GM12878 (cell line): ENCODE data around the gene PCED1B. TPM values are rescaled to one million over a fixed set of nuclear protein-coding genes. Genes with fewer than 3 reads are reported as not detected.
A peak's percentile ranks its signal among the peaks of the same experiment; 100 is the strongest.

ENCODE experiments used
- ATAC-seq: fragments of 200-7000 bp; cut with Tn5 transposase; 3 replicates; pipeline ENCODE4 v1.9.1; 2020; ENCODE audit warnings: mild to moderate bottlenecking, moderate library complexity
- BruUV-seq: library from RNA; stranded (reverse); fragments of 400-500 nt; replicated peaks from 2 replicates; lab custom pipeline; 2021; lab: Mats Ljungman, UMichigan
- CTCF ChIA-PET: fragments of 300-600 bp; sonication (Branson Sonifier 250); formaldehyde crosslinking; extraction: SDS; loops from one replicate; lab custom pipeline; 2021; ENCODE audit warnings: inconsistent platforms; lab: Yijun Ruan, JAX
- POLR2A ChIA-PET: fragments of 350-600 bp; formaldehyde crosslinking; extraction: SDS; loops from one replicate; lab custom pipeline; 2021; ENCODE audit warnings: inconsistent platforms; lab: Charles Lee
- RAD21 ChIA-PET: fragments of 300-600 bp; sonication (Branson Sonifier 250); formaldehyde crosslinking; loops from one replicate; lab custom pipeline; 2023; ENCODE audit warnings: antibody characterized with exemption; ENCODE audit not compliant: unreplicated experiment; lab: Charles Lee
- SMC1A ChIA-PET: fragments of 300-600 bp; sonication (Branson Sonifier 250); formaldehyde crosslinking; loops from one replicate; lab custom pipeline; 2023; ENCODE audit not compliant: unreplicated experiment, uncharacterized antibody; lab: Charles Lee
- DNase-seq: peaks from one replicate; pipeline ENCODE4 v3.0.0-alpha.2; 2011; ENCODE audit warnings: low read depth, low spot score
- FAIRE-seq: peaks from 3 replicates; lab custom pipeline; 2011; peaks lifted over from hg19 to GRCh38; lab: Jason Lieb, UNC
- H2AFZ ChIP-seq: 2 replicates; pipeline ENCODE4 v1.6.0; 2011; ENCODE audit warnings: low read depth, low read length, control low read depth; ENCODE audit not compliant: control insufficient read depth
- H3K27ac ChIP-seq: 2 replicates; pipeline ENCODE4 v1.5.1; 2011; ENCODE audit warnings: control low read depth; ENCODE audit not compliant: control insufficient read depth, insufficient read depth
- H3K27me3 ChIP-seq, 2 experiments: replicated peaks in 1 of 2; 2 replicates each; pipeline versions ENCODE4 v1.6.0 to v1.6.1; 2011; ENCODE audit warnings: low read length in 1 of 2; ENCODE audit not compliant: control insufficient read depth in 2 of 2, insufficient read depth in 2 of 2
- H3K36me3 ChIP-seq, 2 experiments: 2 replicates each; pipeline ENCODE4 v1.5.1; 2011; ENCODE audit warnings: low read length in 1 of 2; ENCODE audit not compliant: control insufficient read depth in 2 of 2, insufficient read depth in 2 of 2
- H3K4me1 ChIP-seq: 2 replicates; pipeline ENCODE4 v1.6.1; 2011; ENCODE audit warnings: mild to moderate bottlenecking, low read length, moderate library complexity, mixed read lengths; ENCODE audit not compliant: control insufficient read depth, insufficient read depth
- H3K4me2 ChIP-seq: 2 replicates; pipeline ENCODE4 v1.6.0; 2011; ENCODE audit warnings: control low read depth; ENCODE audit not compliant: control insufficient read depth, insufficient read depth
- H3K4me3 ChIP-seq: fragments of 200-600 bp; sonication (generic); 2 replicates; pipeline ENCODE4 v1.5.1; 2016
- H3K79me2 ChIP-seq: 2 replicates; pipeline ENCODE4 v1.6.0; 2011; ENCODE audit warnings: low read length; ENCODE audit not compliant: control insufficient read depth, insufficient read depth
- H3K9ac ChIP-seq: 2 replicates; pipeline ENCODE4 v1.8.0; 2011; ENCODE audit warnings: low read length, control low read depth, mixed read lengths; ENCODE audit not compliant: control insufficient read depth, insufficient read depth
- H3K9me3 ChIP-seq: replicated peaks from 3 replicates; pipeline ENCODE4 v1.5.1; 2011; ENCODE audit warnings: mild to moderate bottlenecking, low read length; ENCODE audit not compliant: control insufficient read depth, insufficient read depth
- H4K20me1 ChIP-seq: 2 replicates; pipeline ENCODE4 v1.6.0; 2011; ENCODE audit not compliant: control insufficient read depth, insufficient read depth
- CREB1 ChIP-seq: IDR thresholded peaks from 2 replicates; pipeline ENCODE4 v1.6.1; 2012; ENCODE audit warnings: low read depth, mild to moderate bottlenecking, inconsistent platforms
- EP300 ChIP-seq, 2 experiments: fragments of 150-350 bp in 1 of 2; IDR thresholded peaks; 2 replicates each; pipeline ENCODE4 v1.6.1; 2011 to 2012; ENCODE audit warnings: low read depth in 2 of 2, low read length in 2 of 2, borderline replicate concordance in 1 of 2, improper control_type of control experiment in 1 of 2, inconsistent platforms in 1 of 2; ENCODE audit not compliant: control insufficient read depth in 1 of 2
- ETV6 ChIP-seq, 2 experiments: fragments of 450-650 bp in 1 of 2; IDR thresholded peaks in 1 of 2; conservative IDR thresholded peaks in 1 of 2; 2 replicates each; pipeline ENCODE4 v1.6.1; 2014; ENCODE audit warnings: antibody characterized with exemption in 1 of 2, borderline replicate concordance in 1 of 2, low read depth in 1 of 2, mild to moderate bottlenecking in 1 of 2, moderate library complexity in 1 of 2
- GATAD2B ChIP-seq: fragments of 450-650 bp; conservative IDR thresholded peaks from 2 replicates; pipeline ENCODE4 v1.6.1; 2017; ENCODE audit warnings: low read depth, mild to moderate bottlenecking, moderate library complexity
- JUND ChIP-seq: IDR thresholded peaks from 2 replicates; pipeline ENCODE4 v1.6.1; 2012; ENCODE audit warnings: low read depth, mild to moderate bottlenecking, low read length, improper control_type of control experiment, moderate library complexity
- NFXL1 ChIP-seq: fragments of 450-650 bp; IDR thresholded peaks from 2 replicates; pipeline ENCODE4 v1.6.1; 2017; ENCODE audit warnings: antibody characterized with exemption, mild to moderate bottlenecking, borderline replicate concordance
- PAX5 ChIP-seq: IDR thresholded peaks from 2 replicates; pipeline ENCODE4 v1.6.1; 2011; ENCODE audit warnings: low read depth, low read length, borderline replicate concordance
- PAX8 ChIP-seq: fragments of 450-650 bp; IDR thresholded peaks from 2 replicates; pipeline ENCODE4 v1.6.1; 2017; ENCODE audit warnings: mild to moderate bottlenecking, moderate library complexity
- PML ChIP-seq: IDR thresholded peaks from 2 replicates; pipeline ENCODE4 v1.6.1; 2012; ENCODE audit warnings: low read length, inconsistent platforms
- SMAD1 ChIP-seq: fragments of 450-650 bp; IDR thresholded peaks from 2 replicates; pipeline ENCODE4 v1.6.1; 2018; ENCODE audit warnings: mild to moderate bottlenecking, low read depth; ENCODE audit not compliant: partially characterized antibody
- WGBS: methylation state at CpG from one replicate; pipeline ENCODE4 v1.1.6; 2016; ENCODE audit warnings: low lambda C conversion rate; ENCODE audit not compliant: insufficient replicate concordance, insufficient coverage; ENCODE audit errors: missing lambda C conversion rate; 5-methylcytosine and 5-hydroxymethylcytosine counted together
- in situ Hi-C: fragments of 300-500 bp; cut with MboI; formaldehyde crosslinking; loops from 9 replicates; pipeline ENCODE4 v1.14.3; 2018; ENCODE audit warnings: mixed read lengths
- intact Hi-C: fragments of 100-400 bp; cut with micrococcal nuclease; formaldehyde crosslinking; loops from one replicate; pipeline ENCODE4 v1.14.2; 2022; ENCODE audit not compliant: unreplicated experiment
- polyA plus RNA-seq, 11 experiments: library from polyadenylated mRNA; depleted of rRNA in 4 of 11; unstranded in 6 of 11; stranded (reverse) in 5 of 11; fragments of >200 nt; fragmentation: Nextera tagmentation in 4 of 11; fragmentation: Illumina TruSeq in 1 of 11; extraction: Ambion mirVana in 4 of 11; extraction: Trizol in 1 of 11; gene quantifications; 1 replicate in 1 of 11; 2 replicates in 10 of 11; pipeline versions ENCODE4 v1.2.1 to v1.2.3, GENCODE V29; 2011 to 2016; ENCODE audit warnings: inconsistent platforms in 2 of 11, missing spikeins in 2 of 11, low read depth in 1 of 11
- total RNA-seq, 4 experiments: library from RNA; depleted of rRNA in 3 of 4; stranded (reverse); fragments of >200 nt in 3 of 4; fragmentation: Illumina TruSeq in 1 of 4; extraction: Trizol in 1 of 4; gene quantifications; 2 replicates each; pipeline versions ENCODE4 v1.2.1 to v1.2.3, GENCODE V29; 2013 to 2021
- TF ChIP-seq, protein P1 (sequence below): IDR thresholded peaks from 2 replicates; pipeline ENCODE4 v1.6.1; 2012; ENCODE audit warnings: mild to moderate bottlenecking, low read depth, low read length
- TF ChIP-seq, protein P2 (sequence below): fragments of 450-650 bp; IDR thresholded peaks from 2 replicates; pipeline ENCODE4 v1.6.1; 2018; ENCODE audit warnings: borderline replicate concordance, mild to moderate bottlenecking; ENCODE audit not compliant: partially characterized antibody

PCED1B gene
- total and polyA plus RNA-seq, 10 of the 15 experiments (the other 5 are each of a cell fraction or from before 2014, with no cell fraction given) = 0.80 to 8.8 (median 3.0) TPM

DNA sequence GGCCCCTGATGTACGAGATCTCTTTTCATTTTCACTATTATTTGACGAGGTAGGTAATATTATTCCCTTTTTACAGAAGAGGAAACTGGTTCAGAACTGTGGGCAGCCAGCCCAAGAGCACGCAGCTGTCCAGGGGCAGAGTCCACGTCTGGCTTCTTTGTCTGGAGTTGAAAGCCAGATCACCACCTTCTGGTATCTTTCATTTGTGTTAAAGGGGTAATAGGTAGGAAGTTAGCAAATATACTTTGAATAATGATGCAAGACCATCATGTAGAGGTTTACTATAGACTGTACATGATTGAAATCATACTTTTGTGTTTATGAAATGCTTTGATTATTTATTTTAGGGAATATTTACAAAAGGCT is 144.4 kb downstream of the PCED1B start (continued):
- TF ChIP-seq GATAD2B = 0 out of 2 replicates have a peak, but pooled peaks have one; percentile 25

GRCh38 chr12:47224563-47225133 is 145.2 kb downstream of the PCED1B start:
- TF ChIP-seq, protein P1, sequence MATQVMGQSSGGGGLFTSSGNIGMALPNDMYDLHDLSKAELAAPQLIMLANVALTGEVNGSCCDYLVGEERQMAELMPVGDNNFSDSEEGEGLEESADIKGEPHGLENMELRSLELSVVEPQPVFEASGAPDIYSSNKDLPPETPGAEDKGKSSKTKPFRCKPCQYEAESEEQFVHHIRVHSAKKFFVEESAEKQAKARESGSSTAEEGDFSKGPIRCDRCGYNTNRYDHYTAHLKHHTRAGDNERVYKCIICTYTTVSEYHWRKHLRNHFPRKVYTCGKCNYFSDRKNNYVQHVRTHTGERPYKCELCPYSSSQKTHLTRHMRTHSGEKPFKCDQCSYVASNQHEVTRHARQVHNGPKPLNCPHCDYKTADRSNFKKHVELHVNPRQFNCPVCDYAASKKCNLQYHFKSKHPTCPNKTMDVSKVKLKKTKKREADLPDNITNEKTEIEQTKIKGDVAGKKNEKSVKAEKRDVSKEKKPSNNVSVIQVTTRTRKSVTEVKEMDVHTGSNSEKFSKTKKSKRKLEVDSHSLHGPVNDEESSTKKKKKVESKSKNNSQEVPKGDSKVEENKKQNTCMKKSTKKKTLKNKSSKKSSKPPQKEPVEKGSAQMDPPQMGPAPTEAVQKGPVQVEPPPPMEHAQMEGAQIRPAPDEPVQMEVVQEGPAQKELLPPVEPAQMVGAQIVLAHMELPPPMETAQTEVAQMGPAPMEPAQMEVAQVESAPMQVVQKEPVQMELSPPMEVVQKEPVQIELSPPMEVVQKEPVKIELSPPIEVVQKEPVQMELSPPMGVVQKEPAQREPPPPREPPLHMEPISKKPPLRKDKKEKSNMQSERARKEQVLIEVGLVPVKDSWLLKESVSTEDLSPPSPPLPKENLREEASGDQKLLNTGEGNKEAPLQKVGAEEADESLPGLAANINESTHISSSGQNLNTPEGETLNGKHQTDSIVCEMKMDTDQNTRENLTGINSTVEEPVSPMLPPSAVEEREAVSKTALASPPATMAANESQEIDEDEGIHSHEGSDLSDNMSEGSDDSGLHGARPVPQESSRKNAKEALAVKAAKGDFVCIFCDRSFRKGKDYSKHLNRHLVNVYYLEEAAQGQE = no peak
- TF ChIP-seq, protein P2, sequence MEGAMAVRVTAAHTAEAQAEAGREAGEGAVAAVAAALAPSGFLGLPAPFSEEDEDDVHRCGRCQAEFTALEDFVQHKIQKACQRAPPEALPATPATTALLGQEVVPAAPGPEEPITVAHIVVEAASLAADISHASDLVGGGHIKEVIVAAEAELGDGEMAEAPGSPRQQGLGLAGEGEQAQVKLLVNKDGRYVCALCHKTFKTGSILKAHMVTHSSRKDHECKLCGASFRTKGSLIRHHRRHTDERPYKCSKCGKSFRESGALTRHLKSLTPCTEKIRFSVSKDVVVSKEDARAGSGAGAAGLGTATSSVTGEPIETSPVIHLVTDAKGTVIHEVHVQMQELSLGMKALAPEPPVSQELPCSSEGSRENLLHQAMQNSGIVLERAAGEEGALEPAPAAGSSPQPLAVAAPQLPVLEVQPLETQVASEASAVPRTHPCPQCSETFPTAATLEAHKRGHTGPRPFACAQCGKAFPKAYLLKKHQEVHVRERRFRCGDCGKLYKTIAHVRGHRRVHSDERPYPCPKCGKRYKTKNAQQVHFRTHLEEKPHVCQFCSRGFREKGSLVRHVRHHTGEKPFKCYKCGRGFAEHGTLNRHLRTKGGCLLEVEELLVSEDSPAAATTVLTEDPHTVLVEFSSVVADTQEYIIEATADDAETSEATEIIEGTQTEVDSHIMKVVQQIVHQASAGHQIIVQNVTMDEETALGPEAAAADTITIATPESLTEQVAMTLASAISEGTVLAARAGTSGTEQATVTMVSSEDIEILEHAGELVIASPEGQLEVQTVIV = no peak
- TF ChIP-seq NFXL1 = no peak
- no peak for TF ChIP-seq SMAD1
- no peak for TF ChIP-seq ETV6 (conservative IDR thresholded peaks at IDR 0.05 in 1 of 2, IDR thresholded peaks at IDR 0.05 in 1 of 2; ENCODE audit: borderline replicate concordance in 1 of 2, low read depth in 1 of 2)
- no peak for TF ChIP-seq JUND
- no peak for TF ChIP-seq PAX5
- no peak for TF ChIP-seq CREB1
- no peak for TF ChIP-seq PML
- no peak for TF ChIP-seq PAX8
- TF ChIP-seq EP300 (IDR thresholded peaks at IDR 0.05; ENCODE audit: borderline replicate concordance in 1 of 2, control insufficient read depth in 1 of 2, low read depth in 2 of 2, low read length in 2 of 2) = no peak
- H3K4me3 ChIP-seq = no peak overlapping the region
- H3K4me2 ChIP-seq = no peak overlapping the region
- ChIA-PET POLR2A (no interaction called here), SMC1A (interaction anchor here (2.1 to 5.6 kb wide), 3 partner anchors 7 to 17 kb away, joined by 7 to 27 read pairs (median 22); no protein-coding TSS in a partner anchor), CTCF (interaction anchor here (1.0 to 1.9 kb wide), 2 partner anchors 17 to 23 kb away, joined by 3 to 4 read pairs; no protein-coding TSS in a partner anchor), RAD21 (interaction anchor here (1.4 kb wide), 1 partner anchor 17 kb away, joined by 5 read pairs; no protein-coding TSS in a partner anchor)
- no peak overlapping the region for H3K27ac ChIP-seq
- no peak overlapping the region for H2AFZ ChIP-seq
- BruUV-seq = no TSS peak
- DNase-seq (no peak), FAIRE-seq (no peak), ATAC-seq (no peak)
- in situ Hi-C loops (no loop called here), intact Hi-C loops (no loop called here)
- H3K9me3 ChIP-seq = no peaks in the 10 kb centered on the region
- WGBS = 91% methylated on average over 17 of the region's 17 CpGs
- H3K27me3 ChIP-seq = no peaks in the 10 kb centered on the region
- no peaks in the 10 kb centered on the region for H4K20me1 ChIP-seq
- no peaks in the 10 kb centered on the region for H3K4me1 ChIP-seq
- H3K36me3 ChIP-seq = no peaks in the 10 kb centered on the region
- H3K79me2 ChIP-seq = no peaks in the 10 kb centered on the region
- H3K9ac ChIP-seq = no peak overlapping the region
